HG03060 (cell line): Measurements from ENCODE around the gene SHLD1.
A peak's percentile ranks its signal among the peaks of the same experiment; 100 is the strongest.

Source experiments
- ATAC-seq: cut with Tn5 transposase; IDR thresholded peaks from one replicate; pipeline ENCODE4 v1.9.1; 2021; ENCODE audit warnings: low read depth, moderate number of reproducible peaks; ENCODE audit not compliant: unreplicated experiment

SHLD1 gene

GRCh38 chr20:5842465-5842864 is 92.3 kb downstream of the SHLD1 start:
- ATAC-seq, result no peak

- peak; percentile 41 for ATAC-seq
These were observed 92.9 kb downstream of the SHLD1 start for GRCh38 chr20:5843054-5843592.

GRCh38 chr20:5844063-5844681 is 94.0 kb downstream of the SHLD1 start:
- ATAC-seq, result peak; percentile 66

- no peak for ATAC-seq
These were observed 95.7 kb downstream of the SHLD1 start for GRCh38 chr20:5845681-5846615.

- ATAC-seq, result no peak
These were observed 98.7 kb downstream of the SHLD1 start for GRCh38 chr20:5848711-5849505.

- no peak for ATAC-seq
These were observed 105.7 kb downstream of the SHLD1 start for GRCh38 chr20:5855939-5856338.

GRCh38 chr20:5859608-5860007 is 109.4 kb downstream of the SHLD1 start:
- ATAC-seq, result no peak

GRCh38 chr20:5862703-5863039 is 112.5 kb downstream of the SHLD1 start:
- no peak for ATAC-seq

- no peak for ATAC-seq
These were observed 113.0 kb downstream of the SHLD1 start for GRCh38 chr20:5863040-5863833.

GRCh38 chr20:5864428-5864827 is 114.2 kb downstream of the SHLD1 start:
- no peak for ATAC-seq

- no peak for ATAC-seq
These were observed 114.8 kb downstream of the SHLD1 start for GRCh38 chr20:5864873-5865587.

GRCh38 chr20:5865604-5866003 is 115.4 kb downstream of the SHLD1 start:
- no peak for ATAC-seq

GRCh38 chr20:5870568-5870981 is 120.4 kb downstream of the SHLD1 start:
- ATAC-seq, result no peak

GRCh38 chr20:5871459-5872410 is 121.5 kb downstream of the SHLD1 start:
- no peak for ATAC-seq

GRCh38 chr20:5877128-5877527 is 126.9 kb downstream of the SHLD1 start:
- ATAC-seq, result no peak

- no peak for ATAC-seq
These were observed 130.1 kb downstream of the SHLD1 start for GRCh38 chr20:5880326-5880725.

GRCh38 chr20:5881703-5882102 is 131.5 kb downstream of the SHLD1 start:
- ATAC-seq, result no peak

GRCh38 chr20:5882166-5882565 is 132.0 kb downstream of the SHLD1 start:
- ATAC-seq, result no peak
